Coronary artery (tissue), 2 donors: Measurements from ENCODE around the gene TEX14.

Experiments
- DNase-seq: peaks from one replicate; pipeline ENCODE4 v3.0.0-alpha.2; 2017; ENCODE audit warnings: low spot score
- H3K27ac ChIP-seq, 2 donors: fragments of 200-600 bp; sonication (generic); one replicate each; pipeline ENCODE4 v1.5.1; 2016 to 2019
- H3K4me3 ChIP-seq: fragments of 200-600 bp; sonication (generic); 2 replicates; pipeline ENCODE4 v1.5.1; 2016; ENCODE audit warnings: mild to moderate bottlenecking, moderate library complexity
- CTCF ChIP-seq: fragments of 200-600 bp; sonication (generic); IDR thresholded peaks from one replicate; pipeline ENCODE4 v1.5.1; 2019; ENCODE audit warnings: antibody characterized with exemption

Gene TEX14

DNA sequence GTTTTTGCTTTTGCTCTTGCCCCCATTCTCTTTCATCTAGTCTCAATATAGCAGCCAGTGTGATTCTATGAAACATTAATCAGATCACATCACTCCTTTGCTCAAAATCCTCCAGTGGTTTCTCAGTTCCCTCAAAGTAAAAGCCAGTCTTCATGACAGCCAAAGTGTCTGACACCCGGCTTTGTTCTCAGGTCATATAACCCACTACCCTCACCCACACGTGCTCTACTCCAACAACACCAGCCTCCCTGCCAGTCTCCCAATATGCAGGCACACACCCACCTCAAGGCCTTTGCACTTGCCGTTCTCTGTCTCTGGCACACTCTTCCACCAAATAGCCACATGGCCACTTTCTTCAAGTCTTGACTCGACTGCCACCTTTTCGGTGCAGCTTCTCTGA, 181.8 kb downstream of the TEX14 start:
- Histone ChIP-seq H3K27ac (no peak overlapping the region), H3K4me3 (no peak overlapping the region)
- TF ChIP-seq CTCF = no peak
- DNase-seq = no peak

- TF ChIP-seq CTCF = no peak
- no peak for DNase-seq
- H3K4me3 ChIP-seq = no peak overlapping the region
- H3K27ac ChIP-seq = no peak overlapping the region
These were observed 183.3 kb downstream of the TEX14 start for GRCh38 chr17:58508341-58509067.

DNA sequence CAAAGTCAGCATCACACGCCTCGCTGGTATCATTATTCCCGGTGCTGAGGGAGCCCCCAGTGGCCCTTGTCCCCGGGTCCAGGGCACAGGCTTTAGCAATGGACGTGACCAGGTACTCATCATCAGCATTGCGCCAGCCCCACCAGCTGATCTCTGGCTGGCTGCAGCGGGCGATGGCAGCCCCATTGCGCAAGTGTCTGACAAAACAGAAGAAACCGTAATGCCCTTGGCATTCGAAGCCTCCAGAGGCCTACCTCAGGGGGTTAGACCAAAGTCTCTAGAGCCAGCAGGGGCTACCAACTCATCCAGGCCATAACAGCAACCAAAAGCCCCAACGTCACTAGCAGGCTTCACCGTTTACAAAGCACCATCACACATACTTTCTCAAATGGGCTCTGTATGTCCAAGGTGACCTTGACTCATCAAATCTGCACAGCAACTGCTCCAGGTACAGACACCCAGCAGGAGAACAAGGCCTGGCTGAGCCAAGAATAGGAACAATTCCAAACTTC, 184.7 kb downstream of the TEX14 start:
- TF ChIP-seq CTCF = no peak
- DNase-seq = no peak
- Histone ChIP-seq H3K27ac (no peak overlapping the region), H3K4me3 (no peak overlapping the region)
